Measurements from ENCODE around the gene KATNA1.

The KATNA1 gene

DNA sequence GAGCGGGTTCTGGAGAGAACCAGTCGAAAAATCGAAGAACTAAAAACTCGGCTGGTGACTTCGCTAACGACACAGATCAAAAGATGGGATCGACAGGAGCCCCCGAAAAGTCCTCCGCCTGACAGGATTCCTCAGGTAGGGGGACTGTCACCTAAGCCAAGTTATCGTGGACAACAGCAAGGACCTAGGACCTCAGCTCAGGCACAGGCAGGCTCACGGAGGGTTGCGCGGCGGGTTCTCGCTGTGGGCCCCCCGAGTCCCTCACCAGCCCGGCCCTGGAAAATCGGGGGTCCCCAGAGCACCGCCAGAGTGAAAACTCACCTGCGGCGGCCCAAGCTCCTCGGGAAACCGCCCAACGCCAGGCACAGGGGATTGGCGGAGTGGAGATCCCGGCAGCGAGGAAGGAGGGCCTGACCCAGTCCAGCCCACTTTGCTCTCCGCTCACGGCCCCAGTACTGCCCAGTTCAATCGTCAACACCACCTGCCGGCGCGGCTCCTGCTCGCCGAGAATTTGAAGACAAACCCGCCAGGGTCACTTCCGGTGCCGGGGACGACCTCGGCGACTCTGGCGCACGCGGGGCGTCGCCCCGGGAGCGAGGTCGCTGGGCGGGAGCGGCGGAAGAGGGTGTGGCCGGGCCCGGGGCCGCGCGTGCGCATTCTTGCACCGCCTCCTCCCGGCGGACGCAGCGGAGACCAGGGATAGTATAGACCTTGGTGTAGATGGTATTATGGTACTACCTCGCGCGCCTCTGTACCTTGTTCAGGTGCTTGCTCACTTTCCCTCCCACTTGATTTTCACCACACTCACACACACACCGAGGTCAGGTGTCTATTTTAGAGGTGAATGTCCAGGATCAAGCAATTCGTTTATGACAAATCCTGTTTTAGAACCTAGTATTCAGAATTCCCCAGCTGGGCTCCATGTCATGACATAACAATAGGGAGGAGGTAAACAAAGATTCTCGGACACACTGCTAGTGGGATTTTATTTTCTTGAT is at the start of gene KATNA1:
Gene KATNA1 (minus strand): TSS at position 567 of the 998 bp plus-strand sequence. CDS start 10,167 bp downstream, outside the sequence.
- TF ChIP-seq CTCF (IDR thresholded peaks at IDR 0.05; ENCODE audit: low read depth, low read length, missing control alignments): no peak
- H3K4me3 ChIP-seq (replicated peaks; ENCODE audit: low read depth, low read length): peak within 1 kb of the TSS; percentile 94
- peak; percentile 39 for DNase-seq (ENCODE audit: extremely low read depth, low read depth)

DNA sequence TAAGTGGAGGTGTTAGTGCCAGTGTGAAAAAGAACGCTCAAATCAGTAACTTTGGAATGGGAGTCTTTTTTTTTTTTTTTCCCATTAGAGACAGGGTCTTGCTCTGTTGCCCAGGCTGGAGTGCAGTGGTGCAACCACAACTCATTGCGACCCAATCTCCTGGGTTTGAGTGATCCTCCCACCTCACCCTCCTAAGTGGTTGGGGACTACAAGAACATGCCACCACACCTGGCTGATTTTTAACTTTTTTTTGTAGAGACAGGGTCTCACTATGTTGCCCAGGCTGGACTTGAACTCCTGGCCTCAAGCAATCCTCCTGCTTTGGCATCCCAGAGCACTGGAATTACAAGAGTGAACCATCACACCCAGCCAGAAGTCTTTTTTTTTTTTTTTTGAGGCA is 49.7 kb upstream of the KATNA1 start:
- no peak for TF ChIP-seq CTCF (IDR thresholded peaks at IDR 0.05; ENCODE audit: low read depth, low read length, missing control alignments)

DNA sequence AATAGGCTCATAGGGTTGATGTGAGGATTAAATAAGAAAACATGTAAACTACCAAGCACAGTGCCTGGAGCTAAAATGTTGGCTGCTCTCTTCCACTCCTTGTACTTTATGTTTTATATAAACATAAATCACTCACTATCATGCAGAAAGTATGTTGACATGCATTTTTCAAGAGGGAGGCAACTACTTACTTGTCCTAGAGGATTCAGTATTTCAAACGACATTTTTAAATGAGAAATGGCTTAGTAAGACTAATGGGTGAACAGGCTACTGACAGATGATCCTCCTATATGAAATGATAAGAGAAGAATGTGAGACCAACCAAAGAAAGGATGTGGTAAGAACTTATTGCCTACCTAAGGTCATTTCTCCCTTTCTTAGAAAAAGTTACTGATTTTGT is 48.4 kb upstream of the KATNA1 start:
- TF ChIP-seq CTCF (IDR thresholded peaks at IDR 0.05; ENCODE audit: low read depth, low read length, missing control alignments): no peak
- no peak overlapping the region for H3K4me3 ChIP-seq (replicated peaks; ENCODE audit: low read depth, low read length)
- DNase-seq (ENCODE audit: extremely low read depth, low read depth): no peak

More for the DNA sequence above, 49.7 kb upstream of the KATNA1 start:
- no peak for DNase-seq (ENCODE audit: extremely low read depth, low read depth)
- H3K4me3 ChIP-seq (replicated peaks; ENCODE audit: low read depth, low read length): no peak overlapping the region

- no peak for TF ChIP-seq CTCF (IDR thresholded peaks at IDR 0.05; ENCODE audit: low read depth, low read length, missing control alignments)
- H3K4me3 ChIP-seq (replicated peaks; ENCODE audit: low read depth, low read length): no peak overlapping the region
- no peak for DNase-seq (ENCODE audit: extremely low read depth, low read depth)
These were observed 46.4 kb upstream of the KATNA1 start for GRCh38 chr6:149694921-149695320.

GRCh38 chr6:149691201-149691600 is 42.7 kb upstream of the KATNA1 start:
- TF ChIP-seq CTCF (IDR thresholded peaks at IDR 0.05; ENCODE audit: low read depth, low read length, missing control alignments): no peak
- DNase-seq (ENCODE audit: extremely low read depth, low read depth): no peak
- H3K4me3 ChIP-seq (replicated peaks; ENCODE audit: low read depth, low read length): no peak overlapping the region

DNA sequence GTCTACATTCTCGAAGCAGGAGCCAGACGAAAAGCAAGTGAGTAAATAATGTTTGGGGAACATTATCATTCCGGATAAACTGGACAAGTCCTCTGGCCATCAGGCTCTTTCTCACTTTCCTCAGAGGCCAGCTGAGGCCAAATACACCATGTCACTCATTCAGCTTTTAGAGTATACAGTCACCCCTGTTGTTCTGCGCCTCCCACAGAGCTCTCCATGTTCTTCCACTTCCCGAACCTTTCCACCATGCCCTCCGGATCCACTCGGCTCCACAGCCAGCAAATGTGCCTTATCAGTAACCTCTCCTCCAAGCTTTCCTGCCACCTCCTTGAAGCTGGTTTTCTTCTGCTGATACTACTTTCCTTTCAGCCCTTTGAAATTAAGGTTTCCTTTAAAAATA is 37.7 kb upstream of the KATNA1 start:
- TF ChIP-seq CTCF (IDR thresholded peaks at IDR 0.05; ENCODE audit: low read depth, low read length, missing control alignments): no peak
- no peak overlapping the region for H3K4me3 ChIP-seq (replicated peaks; ENCODE audit: low read depth, low read length)
- DNase-seq (ENCODE audit: extremely low read depth, low read depth): no peak

Data from HFF-Myc (cell line).